Stimulated activated effector memory CD8-positive, alpha-beta T cell treated with anti-CD3 and anti-CD28 coated beads, Interleukin-12 subunit alpha, Interleukin-12 subunit beta, amount 100 ng/mL, for 72 hours (primary cell): ENCODE results near the gene FAM107B.
A peak's percentile ranks its signal among the peaks of the same experiment; 100 is the strongest.
"Not testable (repeated sequence)": the region's sequence is repeated elsewhere in the genome, so short reads cannot be mapped to it uniquely, and the experiment has no call there.

Experiments
- ATAC-seq: fragments of 150-1000 bp; cut with Tn5 transposase; 2 replicates; pipeline ENCODE4 v1.10.0; 2021
- DNase-seq, 2 donors: peaks; one replicate each; pipeline ENCODE4 v3.0.0; 2021 to 2022; ENCODE audit warnings: low spot score in 2 of 2
- H3K27ac Mint-ChIP-seq: one replicate; pipeline ENCODE4 v1.8.0; 2022; ENCODE audit warnings: mild to moderate bottlenecking, mixed read lengths
- H3K36me3 Mint-ChIP-seq: one replicate; pipeline ENCODE4 v1.8.0; 2022; ENCODE audit warnings: mild to moderate bottlenecking, mixed read lengths
- H3K4me1 Mint-ChIP-seq: one replicate; pipeline ENCODE4 v1.8.0; 2022; ENCODE audit warnings: mixed read lengths
- H3K4me3 Mint-ChIP-seq: one replicate; pipeline ENCODE4 v1.8.0; 2022; ENCODE audit warnings: mild to moderate bottlenecking, mixed read lengths
- H3K9me3 Mint-ChIP-seq: one replicate; pipeline ENCODE4 v1.8.0; 2022; ENCODE audit warnings: mixed read lengths

FAM107B gene

DNA sequence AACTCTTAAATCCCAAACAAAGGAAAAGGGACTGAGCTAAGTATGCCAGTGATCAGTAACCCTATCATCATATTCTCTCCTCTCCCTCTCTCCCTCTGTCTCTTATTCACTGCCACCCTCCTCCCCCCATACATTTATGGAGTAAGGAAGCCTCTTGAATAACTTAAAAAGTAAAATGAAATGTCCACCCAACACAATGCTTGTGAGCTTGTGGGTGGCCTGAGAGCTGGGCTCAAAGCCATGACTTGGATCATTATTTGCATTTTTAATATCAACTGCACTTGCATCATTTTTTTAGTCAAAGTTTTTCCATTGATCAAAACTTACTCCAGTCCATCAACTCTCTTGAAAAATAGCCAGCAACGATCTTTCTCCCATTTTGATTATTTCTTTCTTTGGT lies 46.8 kb downstream of the FAM107B start:
- H3K36me3 Mint-ChIP-seq, result no peaks in the 10 kb centered on the region
- no peak overlapping the region for H3K4me3 Mint-ChIP-seq
- ATAC-seq (no peak), DNase-seq (no peak)
- H3K27ac Mint-ChIP-seq, result no peak overlapping the region
- no peaks in the 10 kb centered on the region for H3K9me3 Mint-ChIP-seq
- H3K4me1 Mint-ChIP-seq, result peaks cover 11% of the 10 kb centered on the region

DNA sequence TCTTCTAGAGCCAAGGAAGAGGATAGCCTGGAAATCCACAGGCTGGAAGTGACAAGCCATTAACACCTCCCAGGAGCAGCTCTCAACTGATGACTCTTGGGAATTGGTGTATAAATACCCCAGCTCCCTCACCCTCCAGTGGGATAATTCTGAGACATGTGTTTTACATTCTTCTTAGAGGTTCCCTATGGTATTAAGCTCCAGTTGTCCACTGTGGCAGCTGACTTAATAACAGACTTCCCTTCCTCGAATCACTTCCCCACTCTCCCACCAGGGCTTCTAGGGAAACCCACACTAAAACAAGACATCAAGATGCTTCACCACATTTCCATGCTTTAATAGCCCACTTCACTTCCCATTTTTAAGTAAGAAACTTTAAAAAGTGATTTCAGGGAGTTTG lies 47.2 kb downstream of the FAM107B start:
- no peak overlapping the region for H3K4me3 Mint-ChIP-seq
- DNase-seq (no peak), ATAC-seq (no peak)
- peaks cover 16% of the 10 kb centered on the region for H3K4me1 Mint-ChIP-seq
- no peaks in the 10 kb centered on the region for H3K36me3 Mint-ChIP-seq
- no peak overlapping the region for H3K27ac Mint-ChIP-seq
- H3K9me3 Mint-ChIP-seq, result no peaks in the 10 kb centered on the region

DNA sequence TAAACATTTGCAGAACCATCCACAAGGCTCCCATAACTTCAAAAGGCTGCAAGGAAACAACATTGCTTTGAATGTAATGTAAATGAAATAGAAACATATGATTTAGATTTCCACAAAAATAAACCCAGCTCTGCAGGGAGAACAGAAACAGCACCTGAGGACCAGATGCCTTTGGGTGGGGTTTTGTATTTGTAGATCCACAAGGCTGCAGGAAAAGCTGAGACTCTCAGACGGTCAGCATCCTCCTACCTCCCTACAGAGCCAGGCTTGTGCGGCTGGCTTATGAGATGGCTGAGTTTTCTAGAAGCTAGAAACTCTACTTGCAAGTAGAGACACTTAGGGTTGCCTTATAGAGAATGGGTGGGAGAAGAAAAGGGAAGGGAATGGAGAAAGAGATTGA lies 49.8 kb downstream of the FAM107B start:
- Mint-ChIP-seq H3K36me3 (no peaks in the 10 kb centered on the region), H3K4me1 (peaks cover 19% of the 10 kb centered on the region), H3K9me3 (no peaks in the 10 kb centered on the region), H3K27ac (peak overlapping the region; percentile 50), H3K4me3 (no peak overlapping the region)
- DNase-seq (no peak), ATAC-seq (no peak)

DNA sequence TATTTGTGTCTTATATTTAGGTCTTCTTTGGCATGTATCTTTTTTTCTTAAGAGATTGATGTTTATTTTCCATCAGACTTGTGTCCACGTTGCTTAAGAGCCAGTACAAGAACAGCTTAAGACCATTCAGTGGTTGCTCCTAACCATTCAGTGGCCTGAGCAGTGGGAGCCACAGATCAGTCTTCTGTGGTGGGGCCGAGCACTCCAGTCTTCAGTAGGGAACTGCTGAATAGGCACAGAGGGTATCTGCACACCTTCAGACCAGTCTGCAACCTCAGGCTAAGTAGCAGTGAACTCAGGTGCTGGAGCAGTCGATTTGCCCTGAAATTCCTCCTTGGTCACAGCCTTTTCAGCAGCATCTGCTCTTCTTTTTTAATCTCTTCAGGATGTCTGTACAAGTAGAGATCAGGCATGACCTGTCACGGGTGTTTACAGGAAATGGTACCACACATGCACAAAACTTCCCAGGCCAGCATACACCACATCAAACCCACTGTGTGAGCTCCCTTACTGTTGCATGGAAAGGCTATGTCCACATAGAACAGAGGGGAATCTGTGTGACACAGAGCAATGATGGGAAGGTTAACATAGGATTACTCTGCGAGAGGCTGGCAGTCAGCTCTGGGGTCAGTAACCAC lies 51.5 kb downstream of the FAM107B start:
- peak; percentile 71 for ATAC-seq
- H3K4me1 Mint-ChIP-seq, result peaks cover 19% of the 10 kb centered on the region
- DNase-seq, result no peak

DNA sequence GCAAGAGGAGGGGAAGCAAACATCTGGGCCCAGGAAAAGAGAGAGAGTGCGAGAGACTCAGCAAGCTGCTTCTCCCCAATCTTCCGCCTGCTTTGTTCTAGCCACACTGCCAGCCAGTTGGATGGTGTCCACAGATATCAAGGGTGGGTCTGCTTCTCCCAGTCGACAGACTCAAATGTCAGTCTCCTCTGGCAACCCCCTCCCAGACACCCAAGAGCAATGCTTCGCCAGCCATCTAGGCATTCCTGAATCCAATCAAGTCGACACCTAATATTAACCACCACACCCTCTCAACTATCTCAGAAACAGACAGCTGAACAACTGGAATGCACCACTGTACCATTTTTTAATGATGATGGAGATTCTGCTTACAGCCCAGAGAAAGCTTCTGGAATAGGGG lies 57.1 kb downstream of the FAM107B start:
- DNase-seq (no peak), ATAC-seq (no peak)
- Mint-ChIP-seq H3K36me3 (no peaks in the 10 kb centered on the region), H3K27ac (peak overlapping the region; percentile 26), H3K4me3 (no peak overlapping the region), H3K4me1 (peaks cover 4% of the 10 kb centered on the region), H3K9me3 (no peaks in the 10 kb centered on the region)

More for the DNA sequence above, 51.5 kb downstream of the FAM107B start:
- Mint-ChIP-seq H3K36me3 (no peaks in the 10 kb centered on the region), H3K9me3 (no peaks in the 10 kb centered on the region), H3K4me3 (no peak overlapping the region), H3K27ac (peak overlapping the region; percentile 56)

DNA sequence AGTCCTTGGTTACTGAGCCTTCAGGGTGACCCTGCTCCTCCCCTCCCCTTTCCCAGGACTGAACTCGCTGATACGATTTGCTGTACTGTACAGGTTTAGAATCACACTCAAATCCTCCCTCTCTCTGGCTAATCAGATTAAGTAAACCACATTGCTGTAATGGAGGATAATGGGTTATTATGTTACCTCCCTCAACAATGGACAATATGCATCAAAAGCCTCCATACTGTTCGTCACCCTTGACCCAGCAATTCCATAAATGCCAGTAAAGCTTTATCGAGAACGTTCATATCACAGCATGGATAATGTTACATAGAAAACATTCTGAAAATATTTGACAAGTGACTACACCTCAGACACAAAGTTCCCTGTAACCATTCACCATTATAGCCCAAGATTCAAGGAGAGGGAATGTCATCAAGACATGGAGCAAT lies 61.7 kb downstream of the FAM107B start:
- Mint-ChIP-seq H3K27ac (no peak overlapping the region), H3K36me3 (no peaks in the 10 kb centered on the region), H3K4me1 (no peaks in the 10 kb centered on the region), H3K4me3 (no peak overlapping the region), H3K9me3 (no peaks in the 10 kb centered on the region)
- no peak for DNase-seq
- ATAC-seq, result no peak

DNA sequence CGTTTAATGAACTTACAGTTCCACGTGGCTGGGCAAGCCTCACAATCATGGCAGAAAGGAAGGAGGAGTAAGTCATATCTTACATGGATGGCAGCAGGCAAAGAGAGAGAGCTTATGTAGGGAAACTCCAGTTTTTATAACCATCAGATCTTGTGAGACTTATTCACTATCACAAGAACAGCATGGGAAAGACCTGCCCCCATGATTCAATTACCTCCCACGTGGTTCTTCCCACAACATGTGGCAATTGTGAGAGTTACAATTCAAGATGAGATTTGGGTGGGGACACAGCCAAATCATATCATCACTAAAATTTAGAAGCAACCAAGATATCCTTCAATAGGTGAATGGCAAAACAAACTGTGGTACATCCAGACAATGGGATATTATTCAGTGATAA lies 65.4 kb downstream of the FAM107B start:
- not testable (repeated sequence) for DNase-seq, H3K4me3 Mint-ChIP-seq, H3K9me3 Mint-ChIP-seq, H3K36me3 Mint-ChIP-seq, H3K27ac Mint-ChIP-seq, H3K4me1 Mint-ChIP-seq, ATAC-seq

DNA sequence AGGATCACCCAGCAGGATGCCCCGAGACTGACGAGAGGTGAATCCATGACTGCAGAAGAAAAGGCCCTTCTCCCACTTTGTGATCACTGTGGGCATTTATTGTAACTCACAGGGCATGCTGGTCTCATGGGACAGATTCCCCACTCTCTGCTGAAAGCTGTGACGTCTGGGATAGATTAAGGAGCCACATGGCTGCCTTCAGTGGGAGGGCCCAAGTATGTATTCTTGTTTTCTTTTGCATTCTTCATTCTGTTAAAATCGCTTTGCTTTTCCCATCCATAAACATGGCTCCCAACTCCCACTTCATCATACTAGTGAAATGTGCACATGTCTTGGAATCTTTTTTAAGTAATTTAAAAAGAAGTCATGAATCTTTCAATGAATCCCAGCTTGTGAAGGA lies 67.2 kb downstream of the FAM107B start:
- H3K36me3 Mint-ChIP-seq, result no peaks in the 10 kb centered on the region
- no peaks in the 10 kb centered on the region for H3K4me1 Mint-ChIP-seq
- no peak overlapping the region for H3K4me3 Mint-ChIP-seq
- DNase-seq, result no peak
- no peaks in the 10 kb centered on the region for H3K9me3 Mint-ChIP-seq
- no peak for ATAC-seq
- H3K27ac Mint-ChIP-seq, result no peak overlapping the region

DNA sequence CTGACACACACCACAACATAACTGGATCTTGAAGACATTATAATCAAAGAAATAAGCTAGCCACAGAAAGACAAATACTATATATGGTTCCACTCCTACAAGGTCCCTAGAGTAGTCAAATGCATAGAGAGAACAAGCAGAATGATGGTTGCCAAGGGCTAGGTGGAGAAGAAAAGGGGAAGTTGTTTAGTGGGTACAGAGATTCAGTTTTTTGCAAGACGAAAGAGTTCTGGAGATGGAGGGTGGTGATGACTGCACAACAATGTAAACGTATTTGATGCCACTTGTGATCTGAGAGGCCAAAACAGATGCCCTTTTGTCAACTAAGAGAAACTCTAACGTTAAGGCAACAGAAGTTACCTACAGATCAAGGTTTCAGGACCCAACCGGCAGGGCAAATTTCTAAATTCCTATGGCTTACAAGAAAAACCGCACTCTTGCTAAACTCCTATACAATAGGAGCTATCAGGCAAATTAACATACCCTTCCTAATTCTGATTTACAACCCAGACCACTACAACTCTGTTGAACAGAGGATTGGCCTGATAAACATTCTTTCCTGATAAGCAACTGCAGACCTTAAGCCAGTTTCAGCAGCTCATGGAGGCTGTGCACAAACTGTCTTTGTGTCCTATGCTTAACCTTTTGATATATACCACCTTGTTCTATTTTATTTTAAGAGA lies 69.0 kb downstream of the FAM107B start:
- ATAC-seq (no peak), DNase-seq (no peak)
- no peaks in the 10 kb centered on the region for H3K36me3 Mint-ChIP-seq
- H3K4me3 Mint-ChIP-seq, result no peak overlapping the region
- no peaks in the 10 kb centered on the region for H3K4me1 Mint-ChIP-seq
- no peaks in the 10 kb centered on the region for H3K9me3 Mint-ChIP-seq
- H3K27ac Mint-ChIP-seq, result no peak overlapping the region

DNA sequence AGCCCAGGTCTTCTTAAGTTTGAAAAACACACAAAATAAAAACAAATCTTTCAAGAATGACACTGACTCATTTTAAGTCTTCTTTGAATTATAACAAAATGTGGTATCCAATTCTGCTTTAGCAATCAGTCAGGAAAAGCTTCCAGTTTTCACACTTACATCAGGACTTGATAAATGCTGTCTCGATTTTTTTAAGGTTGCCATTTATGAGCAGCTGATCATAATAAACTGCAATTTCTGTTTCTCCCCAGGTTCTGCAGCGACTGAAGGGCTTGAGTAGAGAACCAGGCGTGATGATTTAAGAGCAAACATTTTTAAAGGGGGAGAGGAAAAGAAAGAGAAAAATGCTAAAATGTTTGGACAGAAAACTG lies 71.1 kb downstream of the FAM107B start:
- H3K27ac Mint-ChIP-seq, result no peak overlapping the region
- H3K4me1 Mint-ChIP-seq, result no peaks in the 10 kb centered on the region
- ATAC-seq (no peak), DNase-seq (no peak)
- no peaks in the 10 kb centered on the region for H3K9me3 Mint-ChIP-seq
- H3K4me3 Mint-ChIP-seq, result no peak overlapping the region
- no peaks in the 10 kb centered on the region for H3K36me3 Mint-ChIP-seq

DNA sequence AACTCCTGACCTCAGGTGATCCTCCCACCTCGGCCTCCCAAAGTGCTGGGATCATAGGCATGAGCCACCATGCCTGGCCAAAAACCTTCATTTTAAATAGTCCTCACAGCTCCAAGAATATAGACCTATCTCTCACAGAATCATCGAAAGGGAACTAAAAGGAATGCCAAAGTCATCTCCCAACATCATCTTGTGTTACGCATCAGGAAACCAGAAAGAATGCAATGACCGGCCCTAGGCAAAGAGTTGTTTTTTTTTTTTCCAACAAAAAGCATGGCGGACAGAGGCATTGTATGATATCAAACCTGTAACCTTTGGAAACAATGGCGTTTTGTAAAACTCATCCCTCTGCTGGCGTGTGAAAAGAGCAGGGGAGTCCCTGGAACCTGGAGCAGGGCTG lies 73.2 kb downstream of the FAM107B start:
- no peak overlapping the region for H3K4me3 Mint-ChIP-seq
- no peaks in the 10 kb centered on the region for H3K9me3 Mint-ChIP-seq

DNA sequence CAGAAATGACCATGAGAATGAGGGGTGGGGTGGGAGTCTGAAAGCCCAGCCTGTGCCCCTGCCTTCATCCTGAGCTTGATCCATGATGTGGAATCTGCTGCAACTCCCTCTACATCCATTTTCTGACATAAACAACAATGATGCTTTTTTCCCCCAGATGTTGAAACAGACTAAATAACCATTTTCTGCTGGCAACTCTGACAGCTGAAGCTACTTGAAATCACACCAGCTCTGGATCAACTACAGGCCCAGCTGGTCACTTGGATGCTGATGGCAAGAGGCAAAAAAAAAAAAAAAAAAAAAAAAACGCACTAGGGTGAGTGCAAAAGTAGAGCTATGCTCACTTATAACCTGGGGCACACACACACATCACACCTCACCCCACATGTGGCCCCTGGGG lies 74.2 kb downstream of the FAM107B start:
- Mint-ChIP-seq H3K36me3 (no peaks in the 10 kb centered on the region), H3K9me3 (no peaks in the 10 kb centered on the region), H3K4me3 (no peak overlapping the region), H3K27ac (no peak overlapping the region), H3K4me1 (no peaks in the 10 kb centered on the region)
- DNase-seq, result no peak
- no peak for ATAC-seq

More for the DNA sequence above, 73.2 kb downstream of the FAM107B start:
- H3K36me3 Mint-ChIP-seq, result no peaks in the 10 kb centered on the region
- ATAC-seq (no peak), DNase-seq (no peak)
- H3K4me1 Mint-ChIP-seq, result no peaks in the 10 kb centered on the region
- no peak overlapping the region for H3K27ac Mint-ChIP-seq

DNA sequence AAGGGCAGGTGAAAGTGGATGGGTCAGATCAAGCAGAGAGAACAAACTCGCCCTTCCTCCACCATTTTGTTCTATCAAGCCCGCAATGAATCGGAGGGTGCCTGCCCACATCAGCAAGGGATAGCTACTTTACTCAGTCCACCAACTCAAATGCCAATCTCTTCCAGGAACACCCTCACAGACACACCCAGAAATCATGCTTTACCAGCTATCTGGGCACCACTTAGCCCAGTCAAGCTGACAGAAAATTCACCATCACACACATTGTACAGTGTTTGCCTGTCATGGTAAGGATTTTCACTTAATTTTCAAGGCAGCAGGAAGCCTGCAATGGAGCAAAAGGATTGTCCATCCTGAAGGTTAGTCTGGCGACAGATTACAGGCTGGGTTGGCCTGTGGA lies 75.2 kb downstream of the FAM107B start:
- ATAC-seq (no peak), DNase-seq (no peak)
- H3K36me3 Mint-ChIP-seq, result no peaks in the 10 kb centered on the region
- no peak overlapping the region for H3K27ac Mint-ChIP-seq
- no peaks in the 10 kb centered on the region for H3K4me1 Mint-ChIP-seq
- no peaks in the 10 kb centered on the region for H3K9me3 Mint-ChIP-seq
- no peak overlapping the region for H3K4me3 Mint-ChIP-seq

DNA sequence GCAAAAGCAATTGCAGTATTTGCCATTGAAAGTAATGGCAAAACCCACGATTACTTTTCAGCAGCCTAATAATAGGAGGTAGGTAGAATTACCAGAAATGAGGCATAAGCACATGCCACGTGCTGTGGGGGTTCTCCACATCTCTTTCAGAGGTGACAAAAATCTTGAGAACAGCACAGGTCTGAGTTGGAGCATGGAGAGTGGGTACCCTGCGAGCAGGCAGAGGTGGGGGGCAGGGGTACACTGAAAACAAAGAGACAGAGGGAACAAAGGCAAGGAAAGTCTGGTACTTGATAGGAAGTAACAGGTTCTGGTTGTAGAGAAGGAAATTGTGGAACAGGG lies 75.9 kb downstream of the FAM107B start:
- Mint-ChIP-seq H3K9me3 (no peaks in the 10 kb centered on the region), H3K4me1 (no peaks in the 10 kb centered on the region), H3K4me3 (no peak overlapping the region), H3K36me3 (no peaks in the 10 kb centered on the region), H3K27ac (no peak overlapping the region)
- ATAC-seq, result no peak
- no peak for DNase-seq

DNA sequence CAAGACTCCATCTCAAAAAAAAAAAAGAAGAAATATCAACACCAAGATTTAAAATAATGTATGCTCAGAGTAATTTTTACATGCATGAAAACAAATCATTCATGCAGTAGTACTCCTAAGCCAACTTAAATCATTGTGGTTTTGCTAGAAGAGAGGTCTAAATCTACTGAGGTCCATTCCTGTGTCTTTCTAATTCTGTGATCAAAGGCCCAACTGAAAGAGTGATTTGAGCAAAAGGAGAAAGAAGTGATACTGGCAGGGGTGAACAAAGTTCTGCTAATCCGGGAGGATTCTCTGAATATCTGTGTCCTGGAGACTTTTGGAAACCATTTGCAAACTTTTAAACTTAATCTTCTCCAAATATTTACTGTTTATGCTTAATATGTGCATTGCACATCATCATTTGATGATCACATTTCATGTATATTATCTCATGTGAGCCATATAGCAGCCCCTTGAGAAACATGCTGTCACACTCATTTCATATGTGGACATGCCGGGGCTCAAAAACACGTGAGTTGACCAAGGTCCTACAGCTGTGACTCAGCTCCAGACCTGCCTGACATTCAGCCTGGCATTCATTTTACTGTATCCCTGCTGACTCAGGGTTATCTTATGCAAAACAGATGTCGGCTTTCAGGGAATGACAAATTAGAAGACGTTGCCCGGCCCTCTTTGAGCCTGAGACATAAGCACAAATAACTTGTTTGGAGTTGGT lies 76.4 kb downstream of the FAM107B start:
- Mint-ChIP-seq H3K4me1 (no peaks in the 10 kb centered on the region), H3K36me3 (no peaks in the 10 kb centered on the region), H3K4me3 (no peak overlapping the region), H3K9me3 (no peaks in the 10 kb centered on the region), H3K27ac (no peak overlapping the region)
- ATAC-seq (no peak), DNase-seq (no peak)

DNA sequence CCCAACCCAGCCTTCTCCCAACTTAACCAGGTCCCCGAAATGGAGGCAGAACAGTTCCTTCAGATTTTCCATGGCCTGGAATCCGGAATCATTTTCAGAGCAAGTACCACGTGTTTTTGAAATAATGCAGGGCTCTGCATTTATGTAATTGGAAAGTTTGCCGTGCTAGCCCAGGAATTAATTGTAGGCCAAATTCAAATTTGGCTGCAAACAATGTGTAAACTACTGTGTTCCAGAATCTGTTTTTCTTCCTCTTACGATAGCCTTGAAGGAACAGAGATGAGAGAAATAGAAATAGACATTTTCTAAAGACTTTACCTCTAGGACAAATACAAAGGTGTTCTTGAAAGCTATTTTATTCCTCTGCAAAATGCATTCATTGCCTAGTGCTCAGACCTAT lies 77.4 kb downstream of the FAM107B start:
- Mint-ChIP-seq H3K36me3 (no peaks in the 10 kb centered on the region), H3K4me1 (peaks cover 5% of the 10 kb centered on the region), H3K9me3 (no peaks in the 10 kb centered on the region), H3K27ac (no peak overlapping the region), H3K4me3 (no peak overlapping the region)
- ATAC-seq (no peak), DNase-seq (no peak)
